ENCODE data around the gene FGB. TPM values are rescaled to one million over a fixed set of nuclear protein-coding genes. Genes with fewer than 3 reads are reported as not detected.

FGB gene
- total RNA-seq, 2 donors from 2014 or later, result 1.5 TPM; not detected in 1

- intact Hi-C loops (cut with DNase I), result loop anchor here in 1 of 2 donors (10.0 kb wide), 1 partner anchor 794 kb away; no protein-coding TSS in a partner anchor
Observed at GRCh38 chr4:154560419-154560801, 2.4 kb upstream of the FGB start.

GRCh38 chr4:154560824-154561231, 2.0 kb upstream of the FGB start:
- intact Hi-C loops (cut with DNase I), result loop anchor here in 1 of 2 donors (10.0 kb wide), 1 partner anchor 794 kb away; no protein-coding TSS in a partner anchor
- no peak for DNase-seq (ENCODE audit: low spot score)

More at GRCh38 chr4:154560419-154560801, 2.4 kb upstream of the FGB start:
- no peak for DNase-seq (ENCODE audit: low spot score)

- intact Hi-C loops (cut with DNase I), result loop anchor here in 1 of 2 donors (10.0 kb wide), 1 partner anchor 790 kb away; no protein-coding TSS in a partner anchor
- no peak for DNase-seq (ENCODE audit: low spot score)
Observed at GRCh38 chr4:154564311-154564710, 1.5 kb downstream of the FGB start.

GRCh38 chr4:154565704-154566103, 2.9 kb downstream of the FGB start:
- DNase-seq (ENCODE audit: low spot score), result no peak
- intact Hi-C loops (cut with DNase I), result loop anchor here in 1 of 2 donors (10.0 kb wide), 1 partner anchor 789 kb away; no protein-coding TSS in a partner anchor

GRCh38 chr4:154566639-154567204, 3.9 kb downstream of the FGB start:
- intact Hi-C loops (cut with DNase I), result loop anchor here in 1 of 2 donors (10.0 kb wide), 1 partner anchor 788 kb away; no protein-coding TSS in a partner anchor
- no peak for DNase-seq (ENCODE audit: low spot score)

- intact Hi-C loops (cut with DNase I), result loop anchor here in 1 of 2 donors (10.0 kb wide), 1 partner anchor 786 kb away; no protein-coding TSS in a partner anchor
- no peak for DNase-seq (ENCODE audit: low spot score)
Observed at GRCh38 chr4:154569028-154569427, 6.2 kb downstream of the FGB start.

GRCh38 chr4:154569584-154569983, 6.8 kb downstream of the FGB start:
- no peak for DNase-seq (ENCODE audit: low spot score)
- intact Hi-C loops (cut with DNase I), result loop anchor here in 1 of 2 donors (10.0 kb wide), 1 partner anchor 785 kb away; no protein-coding TSS in a partner anchor

GRCh38 chr4:154573190-154573870, 10.5 kb downstream of the FGB start:
- intact Hi-C loops (cut with DNase I), result no loop called here
- no peak for DNase-seq (ENCODE audit: low spot score)

GRCh38 chr4:154574311-154574710, 11.5 kb downstream of the FGB start:
- intact Hi-C loops (cut with DNase I), result no loop called here
- DNase-seq (ENCODE audit: low spot score), result no peak

GRCh38 chr4:154577324-154577723, 14.5 kb downstream of the FGB start:
- no peak for DNase-seq (ENCODE audit: low spot score)
- intact Hi-C loops (cut with DNase I), result no loop called here

- intact Hi-C loops (cut with DNase I), result no loop called here
- DNase-seq (ENCODE audit: low spot score), result no peak
Observed at GRCh38 chr4:154578919-154579318, 16.1 kb downstream of the FGB start.

- intact Hi-C loops (cut with DNase I), result no loop called here
- DNase-seq (ENCODE audit: low spot score), result no peak
Observed at GRCh38 chr4:154579927-154580326, 17.1 kb downstream of the FGB start.

GRCh38 chr4:154582723-154583122, 19.9 kb downstream of the FGB start:
- intact Hi-C loops (cut with DNase I), result no loop called here
- no peak for DNase-seq (ENCODE audit: low spot score)

- intact Hi-C loops (cut with DNase I), result no loop called here
- DNase-seq (ENCODE audit: low spot score), result no peak
Observed at GRCh38 chr4:154583230-154583629, 20.4 kb downstream of the FGB start.

GRCh38 chr4:154583677-154584076, 20.9 kb downstream of the FGB start:
- intact Hi-C loops (cut with DNase I), result no loop called here
- DNase-seq (ENCODE audit: low spot score), result no peak

- DNase-seq (ENCODE audit: low spot score), result no peak
- intact Hi-C loops (cut with DNase I), result no loop called here
Observed at GRCh38 chr4:154584259-154584658, 21.4 kb downstream of the FGB start.

GRCh38 chr4:154585369-154586018, 22.7 kb downstream of the FGB start:
- no peak for DNase-seq (ENCODE audit: low spot score)

GRCh38 chr4:154586296-154587033, 23.7 kb downstream of the FGB start:
- DNase-seq (ENCODE audit: low spot score), result no peak
- intact Hi-C loops (cut with DNase I), result no loop called here

More at GRCh38 chr4:154585369-154586018, 22.7 kb downstream of the FGB start:
- intact Hi-C loops (cut with DNase I), result no loop called here

GRCh38 chr4:154588198-154588597, 25.4 kb downstream of the FGB start:
- DNase-seq (ENCODE audit: low spot score), result no peak
- intact Hi-C loops (cut with DNase I), result no loop called here
